DMS153 treated with DMSO at 0.1 percent for 48 hours (cell line): ENCODE measurements around the gene ANO4.

ENCODE experiments used
- DNase-seq: peaks from one replicate; lab custom pipeline; 2025; ENCODE audit not compliant: unreplicated experiment; lab: John Stamatoyannopoulos, UW

ANO4 gene

GRCh38 chr12:100801320-100801719 lies 6.7 kb downstream of the ANO4 start:
- DNase-seq = no peak

GRCh38 chr12:100808777-100809176 lies 14.2 kb downstream of the ANO4 start:
- DNase-seq = no peak

GRCh38 chr12:100820314-100820713 lies 25.7 kb downstream of the ANO4 start:
- DNase-seq = no peak

GRCh38 chr12:100823963-100824362 lies 29.4 kb downstream of the ANO4 start:
- no peak for DNase-seq

- no peak for DNase-seq
Measured at GRCh38 chr12:100824476-100824875, 29.9 kb downstream of the ANO4 start.

GRCh38 chr12:100826323-100826722 lies 31.7 kb downstream of the ANO4 start:
- DNase-seq = no peak

GRCh38 chr12:100827901-100828520 lies 33.4 kb downstream of the ANO4 start:
- DNase-seq = peak; percentile 6

- no peak for DNase-seq
Measured at GRCh38 chr12:100830003-100830795, 35.6 kb downstream of the ANO4 start.

GRCh38 chr12:100833282-100833681 lies 38.7 kb downstream of the ANO4 start:
- DNase-seq = no peak

- no peak for DNase-seq
Measured at GRCh38 chr12:100840748-100841147, 46.2 kb downstream of the ANO4 start.

GRCh38 chr12:100842156-100842555 lies 47.6 kb downstream of the ANO4 start:
- no peak for DNase-seq

- no peak for DNase-seq
Measured at GRCh38 chr12:100843061-100843460, 48.5 kb downstream of the ANO4 start.

- no peak for DNase-seq
Measured at GRCh38 chr12:100845095-100845494, 50.5 kb downstream of the ANO4 start.

GRCh38 chr12:100851637-100852036 lies 57.1 kb downstream of the ANO4 start:
- DNase-seq = no peak

GRCh38 chr12:100857418-100857817 lies 62.8 kb downstream of the ANO4 start:
- DNase-seq = no peak

- DNase-seq = no peak
Measured at GRCh38 chr12:100857971-100858370, 63.4 kb downstream of the ANO4 start.

- DNase-seq = no peak
Measured at GRCh38 chr12:100858656-100859055, 64.1 kb downstream of the ANO4 start.

GRCh38 chr12:100859063-100859627 lies 64.6 kb downstream of the ANO4 start:
- no peak for DNase-seq

GRCh38 chr12:100860611-100861010 lies 66.0 kb downstream of the ANO4 start:
- no peak for DNase-seq

- DNase-seq = no peak
Measured at GRCh38 chr12:100862676-100863075, 68.1 kb downstream of the ANO4 start.

GRCh38 chr12:100864366-100864765 lies 69.8 kb downstream of the ANO4 start:
- DNase-seq = no peak

GRCh38 chr12:100867639-100868393 lies 73.2 kb downstream of the ANO4 start:
- no peak for DNase-seq
